A549 (cell line): ENCODE measurements around the gene CSMD2. TPM values are rescaled to one million over a fixed set of nuclear protein-coding genes. Genes with fewer than 3 reads are reported as not detected.

Experiments
- ATAC-seq, 2 experiments: fragments of 200-7000 bp in 1 of 2; fragments of >200 bp in 1 of 2; cut with Nextera tagmentation in 1 of 2; cut with Tn5 transposase in 1 of 2; 3 replicates each; pipeline versions ENCODE4 v1.8.0 to v1.9.1; 2018 to 2020; ENCODE audit warnings: mild to moderate bottlenecking in 1 of 2, moderate library complexity in 1 of 2
- CTCF ChIA-PET: fragments of 300-600 bp; sonication (Branson Sonifier 250); formaldehyde crosslinking; extraction: SDS; loops from one replicate; lab custom pipeline; 2021; ENCODE audit warnings: antibody characterized with exemption, inconsistent platforms; lab: Yijun Ruan, JAX
- POLR2A ChIA-PET: fragments of 350-600 bp; formaldehyde crosslinking; extraction: SDS; loops from one replicate; lab custom pipeline; 2021; ENCODE audit warnings: antibody characterized with exemption, inconsistent platforms; lab: Yijun Ruan, JAX
- DNase-seq, 2 experiments: peaks; one replicate each; pipeline versions ENCODE4 v3.0.0 to v3.0.0-alpha.2; 2011 to 2016; ENCODE audit warnings: low read depth in 1 of 2, low spot score in 1 of 2
- FAIRE-seq: peaks from 2 replicates; lab custom pipeline; 2011; peaks lifted over from hg19 to GRCh38; lab: Jason Lieb, UNC
- H3K27ac ChIP-seq, 2 experiments: fragments of >200 bp; sonication (Bioruptor Twin); formaldehyde crosslinking; 3 replicates each; pipeline ENCODE4 v1.5.1; 2016 to 2017
- H3K4me1 ChIP-seq: fragments of >200 bp; sonication (Bioruptor Twin); formaldehyde crosslinking; 3 replicates; pipeline ENCODE4 v1.6.1; 2016
- H3K4me2 ChIP-seq: fragments of >200 bp; sonication (Bioruptor Twin); formaldehyde crosslinking; 3 replicates; pipeline ENCODE4 v1.6.1; 2016
- H3K4me3 ChIP-seq: fragments of >200 bp; sonication (Bioruptor Twin); formaldehyde crosslinking; 3 replicates; pipeline ENCODE4 v1.5.1; 2016
- H3K9me3 ChIP-seq: fragments of >200 bp; sonication (Bioruptor Twin); formaldehyde crosslinking; 3 replicates; pipeline ENCODE4 v1.6.1; 2016
- CHD2 ChIP-seq: fragments of 150-350 bp; IDR thresholded peaks from 2 replicates; pipeline ENCODE4 v1.6.1; 2014; ENCODE audit warnings: low read length; ENCODE audit not compliant: partially characterized antibody
- CTCF ChIP-seq: fragments of >200 bp; sonication (Bioruptor Twin); formaldehyde crosslinking; IDR thresholded peaks from 3 replicates; pipeline ENCODE4 v1.5.1; 2016
- E2F6 ChIP-seq: IDR thresholded peaks from 2 replicates; pipeline ENCODE4 v1.6.1; 2012; ENCODE audit warnings: low read depth, borderline replicate concordance
- EHMT2 ChIP-seq: fragments of 200-600 bp; sonication (generic); IDR thresholded peaks from 2 replicates; pipeline ENCODE4 v1.6.1; 2016; ENCODE audit warnings: antibody characterized with exemption, low read depth, mild to moderate bottlenecking, moderate library complexity
- EP300 ChIP-seq, 2 experiments: fragments of >200 bp; sonication (Bioruptor Twin); formaldehyde crosslinking; IDR thresholded peaks; 2 replicates in 1 of 2; 3 replicates in 1 of 2; pipeline ENCODE4 v1.6.1; 2016 to 2017
- FOXS1 ChIP-seq: fragments of 250-450 bp; sonication (Bioruptor Pico); IDR thresholded peaks from 2 replicates; pipeline ENCODE4 v1.5.0; 2020; ENCODE audit warnings: mild to moderate bottlenecking, moderate library complexity
- GATA3 ChIP-seq: IDR thresholded peaks from 2 replicates; pipeline ENCODE4 v1.6.1; 2012; ENCODE audit warnings: borderline replicate concordance
- HMGXB4 ChIP-seq: fragments of 250-450 bp; sonication (Bioruptor Pico); IDR thresholded peaks from 2 replicates; pipeline ENCODE4 v1.5.0; 2021; ENCODE audit warnings: mild to moderate bottlenecking, moderate library complexity, borderline replicate concordance
- JUN ChIP-seq, 2 experiments: fragments of >200 bp; sonication (Bioruptor Twin); formaldehyde crosslinking; IDR thresholded peaks; 2 replicates in 1 of 2; 3 replicates in 1 of 2; pipeline ENCODE4 v1.6.1; 2016 to 2017
- KDM1A ChIP-seq: fragments of 200-600 bp; sonication (generic); IDR thresholded peaks from 2 replicates; pipeline ENCODE4 v1.6.1; 2016; ENCODE audit warnings: low read depth, mild to moderate bottlenecking
- MAZ ChIP-seq: fragments of 150-350 bp; IDR thresholded peaks from 2 replicates; pipeline ENCODE4 v1.6.1; 2014; ENCODE audit warnings: antibody characterized with exemption, low read depth, low read length, borderline replicate concordance
- NPAS2 ChIP-seq: fragments of 250-450 bp; sonication (Bioruptor Pico); IDR thresholded peaks from 2 replicates; pipeline ENCODE4 v1.8.0; 2022; ENCODE audit warnings: mild to moderate bottlenecking, moderate library complexity, borderline replicate concordance
- NR3C1 ChIP-seq: fragments of >200 bp; sonication (Bioruptor Twin); formaldehyde crosslinking; IDR thresholded peaks from 3 replicates; pipeline ENCODE4 v1.6.1; 2017
- PBX3 ChIP-seq: IDR thresholded peaks from 2 replicates; pipeline ENCODE4 v1.6.1; 2012
- POLR2AphosphoS2 ChIP-seq: conservative IDR thresholded peaks from 2 replicates; pipeline ENCODE4 v1.6.1; 2012; ENCODE audit warnings: low read length, improper control_type of control experiment, inconsistent platforms
- RARB ChIP-seq: fragments of 250-450 bp; sonication (Bioruptor Pico); IDR thresholded peaks from 2 replicates; pipeline ENCODE4 v1.8.0; 2021; ENCODE audit warnings: mild to moderate bottlenecking, moderate library complexity
- RCOR1 ChIP-seq: fragments of 150-350 bp; IDR thresholded peaks from 2 replicates; pipeline ENCODE4 v1.6.1; 2014; ENCODE audit warnings: antibody characterized with exemption, low read length, low read depth
- SMC3 ChIP-seq: fragments of >200 bp; sonication (Bioruptor Twin); formaldehyde crosslinking; IDR thresholded peaks from 3 replicates; pipeline ENCODE4 v1.6.1; 2018; ENCODE audit warnings: inconsistent platforms
- SREBF2 ChIP-seq: fragments of 450-650 bp; IDR thresholded peaks from 2 replicates; pipeline ENCODE4 v1.6.1; 2014; ENCODE audit warnings: mild to moderate bottlenecking, moderate library complexity
- TFCP2L1 ChIP-seq: fragments of 250-450 bp; sonication (Bioruptor Pico); IDR thresholded peaks from 2 replicates; pipeline ENCODE4 v1.5.0; 2021; ENCODE audit warnings: mild to moderate bottlenecking
- ZFP36 ChIP-seq: fragments of 450-650 bp; IDR thresholded peaks from 2 replicates; pipeline ENCODE4 v1.6.1; 2014; ENCODE audit warnings: borderline replicate concordance; ENCODE audit not compliant: partially characterized antibody
- WGBS: methylation state at CpG from one replicate; pipeline ENCODE4 v1.1.6; 2017; ENCODE audit errors: missing lambda C conversion rate; 5-methylcytosine and 5-hydroxymethylcytosine counted together
- polyA plus RNA-seq, 4 experiments: library from polyadenylated mRNA; depleted of rRNA in 3 of 4; stranded (reverse); fragments of >200 nt; fragmentation: RNase III in 1 of 4; extraction: RNeasy Plus Mini Kit Qiagen cat#74134 plus additional on column Dnase treatment in 1 of 4; gene quantifications; 2 replicates in 3 of 4; 3 replicates in 1 of 4; pipeline ENCODE4 v1.2.3, GENCODE V29; 2011 to 2017

Gene CSMD2
- polyA plus RNA-seq, 2 of the 4 experiments (the other 2 are of a cell fraction): not detected

GRCh38 chr1:33985656-33986055 is 179.4 kb downstream of the CSMD2 start:
- Histone ChIP-seq H3K9me3 (no peaks in the 10 kb centered on the region), H3K4me2 (no peak overlapping the region), H3K4me3 (no peak overlapping the region), H3K4me1 (no peaks in the 10 kb centered on the region), H3K27ac (no peak overlapping the region)
- ChIA-PET POLR2A (no interaction called here), CTCF (no interaction called here)
- TF ChIP-seq ZFP36: no peak
- TF ChIP-seq KDM1A: no peak
- no peak for TF ChIP-seq EP300 (IDR thresholded peaks at IDR 0.05)
- TF ChIP-seq CTCF: no peak
- no peak for TF ChIP-seq GATA3
- TF ChIP-seq HMGXB4 (CRISPR knock-in tag): no peak
- no peak for TF ChIP-seq NR3C1
- no peak for TF ChIP-seq E2F6
- no peak for TF ChIP-seq FOXS1 (CRISPR knock-in tag)
- no peak for TF ChIP-seq POLR2AphosphoS2
- no peak for TF ChIP-seq SMC3
- no peak for TF ChIP-seq SREBF2
- no peak for TF ChIP-seq JUN (IDR thresholded peaks at IDR 0.05)
- ATAC-seq (no peak), FAIRE-seq (no peak), DNase-seq (no peak)
- WGBS: 0% methylated on average over 4 of the region's 4 CpGs

GRCh38 chr1:33984906-33985565 is 180.0 kb downstream of the CSMD2 start:
- Histone ChIP-seq H3K4me3 (no peak overlapping the region), H3K4me1 (no peaks in the 10 kb centered on the region), H3K4me2 (no peak overlapping the region), H3K9me3 (no peaks in the 10 kb centered on the region), H3K27ac (no peak overlapping the region)
- CTCF ChIA-PET: no interaction called here
- no peak for DNase-seq
- POLR2A ChIA-PET: no interaction called here
- 13% methylated on average over 11 of the region's 13 CpGs for WGBS
- FAIRE-seq: no peak
- TF ChIP-seq MAZ (no peak), NPAS2 (no peak), CHD2 (no peak), RCOR1 (no peak), ZFP36 (no peak), EHMT2 (no peak), RARB (no peak), PBX3 (no peak), TFCP2L1 (CRISPR knock-in tag) (no peak)
- ATAC-seq: no peak
